Measurements from ENCODE around the gene SLC7A1. TPM values are rescaled to one million over a fixed set of nuclear protein-coding genes. Genes with fewer than 3 reads are reported as not detected.

Gene SLC7A1
- total RNA-seq, 1 donor from 2014 or later: 34.6 TPM

DNA sequence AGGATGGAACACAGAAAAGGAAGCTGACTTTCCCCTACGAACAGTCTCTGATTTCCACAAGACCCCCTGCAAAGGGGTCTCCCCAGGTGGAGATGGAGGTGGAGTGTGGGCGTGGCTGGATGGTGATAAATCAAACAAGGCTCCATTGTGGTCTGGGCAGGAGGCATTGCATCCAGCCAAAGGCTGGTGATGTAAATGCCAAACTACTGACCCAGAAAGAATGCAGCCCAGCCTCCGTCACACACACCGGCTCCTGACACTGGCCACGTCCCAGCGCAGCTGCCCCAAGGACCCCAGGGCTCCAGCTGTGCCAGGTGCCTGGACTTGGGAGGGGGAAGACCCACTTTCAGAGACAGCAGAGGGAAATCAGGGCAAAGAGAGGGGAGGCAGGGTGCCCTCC lies 6.3 kb downstream of the SLC7A1 start:
- no peak for DNase-seq (ENCODE audit: low spot score)
- intact Hi-C loops (cut with DNase I): no loop called here
- ATAC-seq: no peak

DNA sequence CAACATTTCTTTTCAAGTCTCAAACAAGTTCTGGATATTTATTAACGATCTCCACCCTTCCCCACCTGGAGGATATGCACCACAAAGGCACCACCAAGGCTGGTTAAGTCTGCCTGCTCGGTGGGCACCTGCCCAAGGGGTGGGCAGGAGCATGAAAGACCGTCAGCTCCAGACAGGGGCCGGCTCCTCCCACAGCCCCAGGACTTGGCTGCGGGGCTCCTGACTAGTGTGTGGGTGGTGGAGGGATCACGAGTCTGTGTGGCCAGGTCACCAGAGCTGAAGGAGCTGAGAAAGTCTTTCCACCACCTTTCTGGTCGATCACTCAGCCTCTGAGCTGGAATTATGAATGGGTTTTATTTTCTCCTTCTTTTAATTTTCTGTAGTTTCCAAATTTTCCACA lies 7.8 kb downstream of the SLC7A1 start:
- peak; percentile 27 for ATAC-seq
- intact Hi-C loops (cut with DNase I): no loop called here
- no peak for DNase-seq (ENCODE audit: low spot score)

DNA sequence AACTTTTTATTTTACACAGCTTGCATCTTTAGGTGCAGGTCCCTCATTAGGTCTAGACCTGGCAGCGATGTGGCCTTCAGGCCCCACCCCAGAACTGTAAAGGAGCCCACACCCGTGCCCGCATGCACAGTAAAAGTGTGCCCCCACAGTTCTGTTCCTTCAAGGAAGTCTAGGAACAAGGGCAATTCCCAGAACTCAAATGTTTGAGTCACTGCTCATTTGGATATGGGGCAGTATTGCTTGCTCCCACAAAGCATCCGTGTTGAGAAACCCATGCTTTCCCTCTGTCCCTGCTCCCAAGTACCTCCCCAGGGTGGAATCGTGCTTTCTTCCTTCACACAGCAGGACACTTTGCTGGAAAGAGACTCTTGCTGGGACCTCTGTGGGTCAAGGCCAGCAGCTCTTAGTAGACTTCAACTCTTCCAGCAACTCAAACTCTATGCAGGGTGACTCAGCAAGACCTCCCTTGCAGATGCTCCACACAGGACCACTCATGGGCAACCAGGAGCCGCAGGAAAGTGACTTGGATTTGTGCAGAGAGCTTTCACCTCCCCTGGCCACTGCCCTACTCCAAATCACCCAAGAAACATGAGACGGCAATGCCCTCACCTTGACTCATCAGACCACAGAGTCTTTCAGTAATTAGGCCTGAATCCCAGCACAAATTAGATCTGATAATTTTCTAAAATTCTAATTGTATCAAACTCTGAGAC lies 12.3 kb downstream of the SLC7A1 start:
- DNase-seq (ENCODE audit: low spot score) (no peak), ATAC-seq (no peak)
- intact Hi-C loops (cut with DNase I): no loop called here

DNA sequence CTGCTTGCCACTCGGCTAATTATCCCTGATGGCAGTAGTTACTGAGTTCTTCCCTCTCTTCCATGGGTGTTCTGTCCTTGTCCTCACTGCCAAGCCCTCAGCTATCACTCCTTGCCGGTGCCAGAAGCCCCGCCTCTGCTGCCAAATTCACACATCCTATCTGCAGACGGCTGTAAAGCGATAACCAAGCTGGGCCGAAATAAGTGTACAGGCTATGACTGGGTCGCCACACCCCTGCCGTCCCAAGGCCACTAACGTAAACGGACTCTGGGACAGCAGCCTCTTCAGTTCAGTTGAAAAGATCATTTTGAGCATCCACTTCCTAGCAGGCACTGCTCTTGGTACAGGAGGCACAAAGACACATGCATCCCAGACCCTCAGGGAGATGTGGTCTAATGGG lies 13.3 kb downstream of the SLC7A1 start:
- DNase-seq (ENCODE audit: low spot score) (no peak), ATAC-seq (no peak)
- intact Hi-C loops (cut with DNase I): no loop called here

DNA sequence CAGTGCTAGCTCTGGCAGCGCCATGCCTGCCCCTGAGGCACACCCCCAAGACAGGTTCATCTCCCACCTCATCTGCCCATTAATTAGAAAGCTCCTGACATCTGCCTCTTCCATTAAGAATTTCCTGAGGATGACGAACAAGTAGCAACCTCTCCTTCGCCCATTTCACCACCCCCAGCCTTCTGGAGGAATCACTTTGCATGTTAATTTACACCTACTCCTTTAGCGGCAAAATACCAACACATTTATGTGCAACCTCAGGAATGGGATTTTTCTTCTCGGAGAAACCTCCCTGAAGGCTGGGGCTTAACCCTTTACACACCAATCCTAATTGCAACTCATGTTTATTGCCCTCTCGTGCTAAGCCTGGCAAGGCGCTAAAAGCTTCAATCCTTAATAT lies 13.8 kb downstream of the SLC7A1 start:
- ATAC-seq (no peak), DNase-seq (ENCODE audit: low spot score) (no peak)
- intact Hi-C loops (cut with DNase I): no loop called here

DNA sequence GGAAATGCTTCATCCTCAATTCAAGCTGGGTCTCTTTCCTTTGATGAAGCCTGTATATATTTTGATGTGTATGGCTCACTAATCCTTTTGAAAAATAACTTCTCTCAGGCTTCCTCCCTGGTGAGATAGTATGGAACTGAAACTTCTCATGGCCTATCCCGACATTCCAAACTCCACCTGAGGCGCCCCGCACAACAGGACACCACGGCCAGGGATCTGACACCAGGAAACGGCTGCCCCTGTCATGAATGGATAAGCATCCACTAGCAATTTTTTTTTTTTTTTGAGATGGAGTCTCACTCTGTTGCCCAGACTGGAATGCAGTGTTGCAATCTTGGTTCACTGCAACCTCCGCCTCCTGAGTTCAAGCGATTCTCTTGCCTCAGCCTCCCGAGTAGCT lies 16.4 kb downstream of the SLC7A1 start:
- ATAC-seq: no peak
- intact Hi-C loops (cut with DNase I): no loop called here
- no peak for DNase-seq (ENCODE audit: low spot score)

DNA sequence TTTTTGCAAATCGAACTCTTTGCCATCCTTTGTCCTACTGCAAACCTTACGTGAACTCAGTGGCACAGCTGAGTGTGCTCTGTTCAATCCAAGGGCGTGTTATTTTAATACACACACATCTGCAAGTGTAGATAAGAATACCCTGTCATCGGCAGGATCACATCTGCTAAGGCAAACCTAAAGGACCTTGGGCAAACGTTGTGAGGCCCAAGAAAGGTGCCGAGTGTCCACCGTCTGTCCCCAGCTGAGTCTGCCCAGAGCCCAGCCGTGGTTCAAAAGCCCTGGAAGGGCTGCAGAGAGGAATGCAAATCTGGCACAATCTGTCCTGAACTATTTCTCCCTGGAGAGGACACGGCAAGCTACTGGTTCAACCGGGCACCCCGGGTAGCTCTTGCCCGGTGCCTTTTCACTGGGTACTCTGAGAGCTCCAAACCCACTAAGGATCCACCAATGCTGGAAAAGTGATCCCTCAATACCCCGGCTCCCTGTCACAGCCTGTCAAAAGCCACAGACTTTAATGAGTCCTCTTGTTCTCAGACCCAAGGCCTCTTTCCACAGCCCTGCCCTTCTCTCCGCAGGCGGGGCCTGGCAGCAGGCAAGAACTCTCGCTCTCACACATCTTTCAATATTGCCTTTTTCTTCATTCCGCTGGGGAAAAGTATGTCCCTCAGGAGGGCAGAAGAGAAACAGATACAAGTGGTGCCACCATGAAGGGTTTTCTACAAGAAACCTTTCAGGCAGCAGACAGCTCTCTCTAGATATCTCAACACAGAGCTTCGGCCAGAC lies 17.0 kb downstream of the SLC7A1 start:
- intact Hi-C loops (cut with DNase I): no loop called here
- no peak for ATAC-seq

DNA sequence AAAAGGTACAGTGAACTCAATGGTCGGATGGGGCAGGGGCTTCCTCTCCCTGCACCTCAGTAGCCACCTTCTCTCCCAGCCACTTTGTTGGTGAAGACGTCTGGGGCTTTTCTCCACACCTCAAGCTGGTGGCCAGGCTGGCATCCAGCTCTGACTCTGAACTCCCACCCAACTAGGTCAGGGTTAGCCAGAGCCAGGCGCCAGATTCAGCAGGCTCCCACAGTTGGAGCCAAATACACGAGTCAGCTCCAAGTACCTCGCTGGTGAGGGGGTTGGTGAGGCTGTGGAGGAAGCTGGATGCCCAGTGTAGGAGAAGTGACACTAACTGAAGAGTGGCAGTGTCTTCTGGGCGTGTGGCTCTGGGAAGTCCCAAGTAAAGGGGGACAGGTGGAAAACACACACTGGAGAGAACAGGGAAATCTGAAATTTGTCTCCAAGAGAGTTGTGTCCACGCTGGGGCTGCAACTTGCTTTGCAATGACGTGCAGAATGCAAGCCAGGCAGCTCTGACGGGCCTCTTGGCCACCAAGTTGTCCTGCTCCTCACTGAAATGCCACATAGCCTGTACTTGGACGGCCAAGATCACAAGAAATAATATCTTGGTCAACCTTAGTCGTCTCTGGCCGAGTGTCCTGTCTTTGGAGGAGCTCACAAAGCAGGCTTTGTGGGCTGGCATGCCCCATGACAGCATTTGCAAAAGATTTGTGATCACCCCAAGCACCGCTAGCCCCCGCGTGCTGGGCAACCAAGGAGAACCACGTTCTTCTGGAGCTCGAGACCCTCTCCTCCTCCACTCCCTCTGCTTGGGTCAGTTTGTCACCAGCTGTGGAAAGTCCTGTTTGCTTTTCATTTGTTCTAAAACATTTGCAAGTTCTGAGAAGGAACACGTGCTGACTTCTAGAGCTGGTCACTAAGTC lies 18.1 kb downstream of the SLC7A1 start:
- intact Hi-C loops (cut with DNase I): no loop called here
- ATAC-seq (no peak), DNase-seq (ENCODE audit: low spot score) (no peak)

More for the DNA sequence above, 17.0 kb downstream of the SLC7A1 start:
- DNase-seq (ENCODE audit: low spot score): no peak

DNA sequence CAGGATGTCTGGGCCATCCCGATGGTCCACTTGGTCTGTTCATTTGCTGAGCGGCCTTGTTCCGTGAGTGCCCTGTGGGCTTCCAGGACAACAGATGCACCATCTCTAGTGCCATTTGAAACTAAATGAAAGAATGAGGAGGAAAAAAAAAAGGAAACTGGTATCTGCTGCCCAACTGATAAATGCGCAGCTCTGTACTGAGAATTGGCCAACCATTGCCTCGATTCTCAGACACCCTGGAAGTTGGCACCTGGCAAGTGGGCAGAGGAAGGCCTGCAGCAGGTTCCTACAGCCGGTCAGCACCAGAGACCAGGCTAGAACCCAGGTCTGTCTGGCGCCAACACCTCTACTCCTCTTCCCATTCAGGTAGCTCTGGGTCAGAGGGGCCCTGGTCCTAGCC lies 18.9 kb downstream of the SLC7A1 start:
- no peak for DNase-seq (ENCODE audit: low spot score)
- intact Hi-C loops (cut with DNase I): no loop called here
- ATAC-seq: no peak

DNA sequence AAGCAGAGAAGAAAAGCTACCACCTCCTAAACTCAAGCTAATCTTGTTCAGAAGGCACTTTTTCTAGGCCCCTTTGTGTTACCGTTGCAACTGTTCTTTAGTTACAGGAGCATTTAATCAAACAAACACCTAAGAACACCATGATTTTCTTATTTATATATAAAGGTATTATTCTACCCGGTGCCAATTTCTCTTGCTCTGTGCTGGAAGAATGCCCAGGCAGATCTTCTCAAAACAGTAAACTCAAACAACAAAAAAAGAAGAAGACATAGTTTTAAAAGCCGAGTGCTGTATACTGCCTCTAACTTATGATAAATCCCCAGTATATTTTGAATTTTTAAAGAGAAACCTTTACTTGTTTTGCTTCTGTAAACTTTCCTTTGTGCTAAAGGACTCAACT lies 20.4 kb downstream of the SLC7A1 start:
- intact Hi-C loops (cut with DNase I): no loop called here
- ATAC-seq (no peak), DNase-seq (ENCODE audit: low spot score) (no peak)

DNA sequence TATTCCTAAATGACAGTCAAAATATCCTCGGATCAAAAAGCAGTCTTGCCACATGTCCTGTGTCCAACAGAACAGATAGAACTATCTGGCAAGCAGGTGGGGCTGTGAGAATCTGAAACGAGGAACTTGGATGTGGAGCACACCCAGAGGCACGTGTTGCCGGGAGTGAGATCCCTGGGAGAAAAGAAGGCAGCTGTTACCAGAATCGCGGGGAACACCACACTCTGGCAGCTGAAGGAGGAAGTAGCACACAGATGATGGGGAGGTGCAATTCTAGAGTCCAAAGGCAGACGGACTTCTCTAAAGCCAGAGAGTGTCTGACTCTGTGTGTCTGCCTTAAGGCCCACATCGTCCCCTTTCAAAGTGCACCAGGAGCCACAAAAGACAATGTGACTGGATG lies 22.3 kb downstream of the SLC7A1 start:
- intact Hi-C loops (cut with DNase I): no loop called here
- ATAC-seq: peak; percentile 83
- DNase-seq (ENCODE audit: low spot score): no peak

DNA sequence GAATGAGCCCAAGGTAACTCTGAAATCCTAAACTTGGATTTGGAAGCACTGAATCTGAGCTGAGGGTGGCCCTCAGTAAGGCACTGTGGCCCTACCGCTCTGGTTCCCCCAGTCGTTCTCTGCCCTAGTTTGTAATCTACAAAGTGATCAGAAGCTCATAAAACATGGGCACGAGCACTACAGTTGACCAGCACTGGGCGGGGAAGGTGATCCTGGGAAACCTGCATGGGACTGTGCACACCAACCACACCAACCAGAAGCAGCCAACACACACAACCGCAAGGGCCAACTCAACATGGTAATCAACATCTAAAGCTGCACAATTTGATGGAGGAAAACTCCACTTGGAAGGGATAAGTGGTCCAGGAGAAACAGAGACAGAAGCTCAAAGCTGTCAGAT lies 22.9 kb downstream of the SLC7A1 start:
- intact Hi-C loops (cut with DNase I): no loop called here
- DNase-seq (ENCODE audit: low spot score) (no peak), ATAC-seq (peak; percentile 10)

DNA sequence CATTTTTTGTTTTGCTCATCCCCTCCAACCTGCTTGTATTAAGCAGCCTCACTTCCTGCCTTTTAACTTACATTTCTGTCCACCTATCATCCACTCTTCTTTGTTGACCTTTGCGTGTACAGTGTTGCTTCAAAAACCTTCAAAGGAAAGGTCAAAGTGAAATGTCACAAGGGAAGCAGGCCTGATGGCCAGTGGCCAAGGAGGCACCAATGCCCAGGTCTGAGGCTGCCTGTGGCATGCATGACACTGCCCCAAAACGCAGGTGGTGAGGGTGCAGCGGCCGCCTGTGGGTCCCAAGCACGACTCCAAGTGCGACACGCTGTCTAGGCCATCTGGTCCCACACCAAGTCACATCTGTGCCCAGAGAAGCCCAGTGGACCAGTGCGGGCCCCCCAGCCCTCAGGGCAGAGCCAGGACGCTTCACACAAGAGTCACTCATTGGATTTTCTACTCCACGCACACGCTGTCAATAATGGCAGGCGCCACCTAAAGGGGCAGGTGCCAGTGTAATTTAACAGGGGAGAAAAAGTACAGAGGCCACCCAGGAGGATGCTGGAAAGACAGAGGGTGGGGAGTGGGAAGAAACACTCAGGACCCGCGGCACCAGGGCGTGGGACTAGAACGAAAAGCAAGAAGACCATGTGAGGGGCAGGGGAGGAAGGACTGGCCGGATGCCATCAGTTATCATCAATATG lies 23.5 kb downstream of the SLC7A1 start:
- intact Hi-C loops (cut with DNase I): no loop called here
- ATAC-seq: no peak
- no peak for DNase-seq (ENCODE audit: low spot score)

DNA sequence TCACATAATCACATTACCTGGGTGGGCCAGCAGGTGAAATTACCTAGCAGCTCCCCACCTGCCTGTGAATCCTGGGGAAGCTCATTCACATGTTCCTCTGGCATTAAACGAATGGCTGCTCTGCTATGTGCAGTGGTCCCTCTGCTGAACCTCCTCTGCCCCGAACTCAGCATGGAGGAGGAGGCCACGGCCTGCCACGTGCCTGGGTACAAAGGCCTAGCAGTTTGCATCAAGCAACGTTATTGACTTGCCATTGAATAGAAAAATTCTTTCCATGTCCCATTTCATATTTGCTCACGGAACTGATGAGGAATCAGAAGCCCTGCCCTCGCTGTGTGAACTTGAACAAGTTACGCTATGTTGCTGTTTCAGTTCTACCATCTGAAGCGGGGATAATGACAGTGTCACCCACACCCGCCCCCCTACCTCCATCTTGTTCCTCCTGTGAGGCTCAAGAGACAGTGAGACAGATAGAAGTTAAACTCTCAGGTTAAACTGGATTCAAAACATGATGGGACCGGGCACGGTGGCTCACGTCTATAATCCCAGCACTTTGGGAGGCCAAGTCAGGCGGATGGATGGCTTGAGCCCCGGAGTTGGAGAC lies 25.3 kb downstream of the SLC7A1 start:
- DNase-seq (ENCODE audit: low spot score) (no peak), ATAC-seq (no peak)
- intact Hi-C loops (cut with DNase I): no loop called here

DNA sequence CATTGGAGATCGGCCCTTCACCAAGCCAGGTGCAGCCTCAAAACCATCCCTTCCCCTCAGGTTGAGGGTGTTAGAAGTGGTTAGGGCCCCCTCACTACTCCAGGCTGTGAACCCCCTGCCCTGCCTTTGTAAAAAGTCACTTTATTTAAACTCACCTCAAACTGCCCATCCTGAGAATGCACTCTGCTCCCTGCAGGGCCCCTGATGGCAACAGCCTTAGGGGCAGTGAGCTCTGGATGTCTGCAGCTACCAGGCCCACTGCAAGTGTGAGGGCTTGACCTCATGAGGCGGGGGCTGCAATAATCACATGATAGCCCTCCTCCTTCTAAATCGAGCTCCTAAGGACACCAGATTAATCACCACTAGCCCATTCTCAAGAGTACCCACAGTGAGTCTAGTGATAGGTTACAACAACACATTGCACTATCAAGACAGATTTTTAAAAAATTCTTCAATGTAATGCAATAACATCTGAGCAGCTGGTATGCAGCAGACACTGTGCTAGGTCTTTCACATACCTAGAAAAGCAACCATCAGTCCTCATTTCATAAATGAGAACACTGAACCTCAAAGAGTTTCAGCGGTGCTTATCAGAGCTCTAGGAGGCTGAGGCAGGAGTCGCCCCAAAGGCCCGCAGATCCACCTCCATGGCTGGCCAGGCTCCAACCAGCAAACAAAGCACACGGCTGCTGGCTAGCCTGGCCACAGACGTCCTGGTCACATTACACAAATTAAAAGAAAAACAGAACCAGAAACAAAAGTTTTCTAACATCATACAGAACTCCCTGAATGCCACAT lies 26.0 kb downstream of the SLC7A1 start:
- no peak for ATAC-seq
- DNase-seq (ENCODE audit: low spot score): no peak
- intact Hi-C loops (cut with DNase I): no loop called here

DNA sequence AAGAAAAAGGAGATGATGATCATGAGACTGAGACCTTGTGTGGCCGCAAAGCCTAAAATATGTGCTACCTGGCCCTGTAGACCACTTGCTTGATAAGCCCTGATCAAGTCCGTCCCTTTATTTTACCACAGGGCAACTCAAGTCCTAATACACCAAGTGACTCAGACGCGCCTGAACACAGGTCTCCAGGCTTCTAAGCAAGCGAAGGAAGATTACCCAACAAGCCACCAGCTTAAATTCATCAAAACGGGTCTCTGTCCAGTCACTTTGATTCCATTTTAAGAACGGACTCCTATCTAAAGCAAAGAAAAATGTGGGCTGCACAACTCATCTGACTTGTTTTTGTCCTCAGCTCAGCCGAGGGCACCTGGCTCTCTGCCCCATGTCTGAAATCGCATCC lies 26.8 kb downstream of the SLC7A1 start:
- intact Hi-C loops (cut with DNase I): no loop called here

DNA sequence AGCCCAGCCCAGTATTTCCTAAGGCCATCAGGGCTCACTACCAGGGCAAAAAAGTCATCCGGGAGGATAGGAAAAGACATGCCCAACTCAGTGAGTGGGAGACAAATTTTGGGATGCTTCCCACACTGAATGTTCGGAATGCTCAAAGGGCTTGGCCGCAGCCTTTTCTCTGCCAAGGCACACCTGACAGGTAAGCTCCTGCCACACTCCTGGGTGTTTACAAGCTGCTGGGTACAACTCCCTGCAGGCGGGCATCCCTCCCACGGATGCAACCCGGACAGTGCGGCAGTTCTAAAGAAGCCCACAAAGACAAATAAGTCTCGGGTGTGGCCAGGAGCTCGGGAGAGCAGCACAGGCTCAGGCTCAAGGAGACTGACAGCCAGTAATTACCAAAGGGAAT lies 28.1 kb downstream of the SLC7A1 start:
- DNase-seq (ENCODE audit: low spot score) (no peak), ATAC-seq (no peak)
- intact Hi-C loops (cut with DNase I): no loop called here

More for the DNA sequence above, 26.8 kb downstream of the SLC7A1 start:
- no peak for ATAC-seq
- DNase-seq (ENCODE audit: low spot score): no peak

DNA sequence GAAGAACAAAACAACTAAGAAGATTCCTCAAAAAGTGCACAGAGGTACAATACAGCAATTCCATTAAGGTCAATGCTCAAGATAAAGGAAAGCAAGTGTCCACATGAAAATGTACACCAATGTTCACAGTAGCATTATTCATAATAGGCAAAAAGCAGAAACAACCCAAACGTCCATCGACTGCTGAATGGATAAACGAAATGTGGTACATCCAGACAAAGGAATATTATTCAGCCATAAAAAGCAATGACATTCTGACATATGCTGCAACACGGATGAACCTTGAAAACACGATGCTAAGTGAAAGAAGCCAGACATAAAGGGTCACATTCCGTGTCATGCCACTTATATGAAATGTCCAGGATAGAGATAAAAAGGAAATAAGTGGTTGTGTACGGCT lies 29.3 kb downstream of the SLC7A1 start:
- ATAC-seq: no peak
- intact Hi-C loops (cut with DNase I): no loop called here
- DNase-seq (ENCODE audit: low spot score): no peak
